Activated CD8-positive, alpha-beta memory T cell treated with anti-CD3 and anti-CD28 coated beads for 24 hours (primary cell): ENCODE measurements around the gene ADRA2B.

ENCODE experiments used
- DNase-seq: peaks from one replicate; pipeline ENCODE4 v3.0.0-alpha.2; 2020

ADRA2B gene

DNA sequence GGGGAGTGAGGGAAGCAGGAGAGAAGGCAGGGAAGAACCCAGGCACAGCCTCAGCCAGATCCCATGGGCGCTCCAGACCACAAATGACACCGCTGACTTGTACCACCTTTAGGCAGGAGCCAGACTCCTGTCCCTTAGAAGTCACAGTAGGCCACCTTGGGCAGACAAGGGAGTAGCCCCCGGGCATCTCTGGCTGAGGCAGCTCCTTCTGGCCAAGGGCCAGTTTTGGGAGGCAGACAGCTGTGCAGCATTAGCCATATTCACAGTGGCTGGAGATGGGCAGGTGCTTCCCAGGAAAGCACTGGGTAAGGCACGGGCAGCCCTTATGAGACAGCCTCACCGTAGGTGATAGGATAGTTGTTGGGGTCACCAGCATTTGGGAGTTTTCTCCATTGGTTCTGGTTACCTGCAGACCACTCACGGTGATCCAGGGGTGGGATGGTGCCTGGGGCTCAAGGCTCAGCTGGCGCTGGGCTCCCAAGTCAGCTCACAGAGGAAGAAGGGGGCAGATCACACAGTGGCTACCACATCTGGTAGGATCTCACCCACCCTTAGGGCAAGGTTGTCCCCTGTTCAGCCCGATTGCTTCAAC is 19.9 kb upstream of the ADRA2B start:
- DNase-seq = no peak

DNA sequence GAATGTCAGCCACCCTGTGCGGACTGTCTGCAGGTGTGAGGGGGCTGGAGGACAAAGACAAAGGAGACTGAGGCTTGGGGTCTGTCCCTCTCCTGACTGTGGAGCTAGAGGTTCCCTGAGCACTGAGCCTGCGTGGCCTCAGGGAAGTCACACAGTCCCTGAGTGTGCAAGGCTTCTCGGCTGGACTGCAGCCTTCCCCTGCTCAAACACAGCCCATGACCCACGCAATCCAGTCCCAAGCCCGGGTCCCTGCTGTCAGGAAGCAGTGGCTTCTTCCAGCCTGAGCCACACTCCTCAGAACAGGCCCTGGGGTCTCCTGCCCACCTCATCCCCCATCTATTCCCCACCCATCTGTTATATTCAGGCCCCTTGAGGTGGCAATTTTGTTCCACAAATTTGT is 19.2 kb upstream of the ADRA2B start:
- DNase-seq = no peak

DNA sequence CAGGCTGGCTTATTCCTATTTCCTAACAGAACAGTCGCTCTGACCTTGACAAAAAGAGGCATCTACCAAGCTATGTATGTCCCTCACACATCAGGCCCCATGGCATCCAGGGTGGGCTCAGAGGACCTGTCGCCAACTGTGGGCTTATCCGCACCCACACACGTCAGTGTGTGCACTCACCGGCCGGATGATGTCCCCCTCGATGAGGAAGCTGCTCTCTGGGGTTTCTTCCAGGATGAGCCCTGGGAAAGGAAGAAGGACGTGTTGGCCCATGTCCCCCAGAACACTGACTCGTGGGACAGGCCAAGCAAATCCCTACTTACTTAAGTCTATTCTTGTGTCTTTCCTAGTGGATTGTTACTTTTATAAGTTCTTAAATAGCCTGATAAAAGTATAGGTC is 18.8 kb upstream of the ADRA2B start:
- no peak for DNase-seq

DNA sequence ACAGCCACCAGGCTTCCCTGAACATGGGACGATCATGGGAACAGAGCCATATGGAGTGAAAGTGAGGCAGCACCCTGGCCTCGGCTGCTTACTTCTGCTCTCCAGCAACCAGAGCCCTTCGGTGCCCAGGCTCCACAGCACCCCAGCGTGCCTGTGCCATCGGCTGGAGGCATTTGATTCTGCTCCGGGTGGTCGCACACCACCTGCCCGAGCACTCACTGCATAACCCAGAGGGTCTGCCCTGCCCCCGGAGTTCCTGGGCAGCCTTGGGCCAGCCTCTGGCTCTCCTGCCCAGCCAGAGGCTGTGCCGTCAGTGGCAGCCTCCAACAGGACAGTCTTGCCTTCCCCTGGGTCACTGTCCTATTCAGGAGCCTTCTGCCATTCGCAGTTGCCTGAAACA is 18.1 kb upstream of the ADRA2B start:
- no peak for DNase-seq

DNA sequence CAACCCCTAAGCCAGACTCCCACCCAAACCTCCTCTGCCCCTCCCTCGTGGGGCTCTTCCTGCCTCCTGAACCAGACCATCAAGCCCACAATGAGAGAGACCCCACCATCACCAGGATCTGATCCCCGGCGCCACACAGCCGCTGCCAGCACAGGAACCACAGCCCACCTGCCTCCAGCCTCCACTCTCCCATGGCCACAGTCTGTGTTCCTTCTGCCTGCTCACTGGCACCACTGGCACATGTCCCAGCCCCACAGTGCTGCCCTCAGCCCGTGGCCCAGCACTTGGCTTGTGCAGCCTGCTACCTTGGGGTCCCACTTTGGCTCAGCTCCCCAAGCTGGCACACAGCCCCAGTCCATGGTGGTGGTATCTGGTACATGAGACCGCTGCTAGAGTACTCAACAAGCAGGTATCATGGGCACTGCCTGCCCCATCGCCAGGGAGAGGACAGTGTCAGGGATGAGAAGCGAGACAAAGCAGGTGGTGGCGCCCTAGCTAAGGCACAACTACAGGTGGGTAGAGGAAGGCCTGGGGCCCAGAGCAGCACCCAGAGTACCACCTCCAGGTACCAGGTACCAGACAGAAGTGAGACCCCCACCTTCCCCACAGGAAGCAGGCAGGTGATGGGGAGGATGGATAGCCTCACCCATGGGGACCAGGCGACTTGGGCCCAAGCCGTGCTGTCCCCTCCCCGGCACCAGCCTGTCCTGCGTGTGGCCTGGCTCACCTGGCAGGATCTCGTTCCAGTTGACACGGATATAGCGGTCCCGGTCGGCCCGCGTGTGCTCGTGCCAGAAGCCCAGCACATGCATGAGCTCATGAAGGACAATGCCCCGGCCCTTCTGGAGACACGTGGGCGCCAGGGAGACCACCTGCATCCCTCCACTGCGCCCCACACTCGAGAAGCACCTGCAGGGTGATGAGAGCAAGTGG is 15.7 kb upstream of the ADRA2B start:
- no peak for DNase-seq

DNA sequence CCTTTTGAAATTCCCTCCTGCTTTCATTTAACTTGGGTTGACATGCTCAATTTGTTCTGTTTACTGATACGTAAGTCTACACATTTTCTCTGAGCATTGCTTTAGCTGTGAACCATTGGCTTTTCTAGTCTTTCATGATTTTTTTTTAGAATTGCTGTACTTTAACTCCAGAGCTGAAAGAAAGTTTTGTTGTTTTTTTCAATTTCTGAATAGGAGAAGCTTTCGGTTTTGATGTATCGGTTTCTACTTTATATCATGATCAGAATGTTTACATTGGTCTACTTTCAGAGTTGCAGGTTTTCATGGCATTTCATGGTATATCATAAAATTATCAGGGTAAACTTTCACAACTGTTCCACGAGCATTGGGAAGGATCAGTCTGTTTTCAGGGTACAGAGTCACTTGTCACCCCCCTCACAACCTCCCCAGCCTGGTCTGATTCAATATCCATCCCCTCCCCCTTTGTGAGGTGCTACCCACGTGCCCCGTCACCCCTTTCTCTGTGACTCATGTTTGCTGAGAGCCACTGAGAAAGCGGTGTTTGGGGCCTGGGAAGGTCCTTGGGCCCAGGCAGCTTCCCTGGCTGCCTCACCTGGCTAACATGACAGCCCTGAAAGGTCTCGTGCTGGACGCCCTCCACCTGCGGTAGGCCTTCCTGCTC is 14.9 kb upstream of the ADRA2B start:
- DNase-seq = peak; percentile 68

DNA sequence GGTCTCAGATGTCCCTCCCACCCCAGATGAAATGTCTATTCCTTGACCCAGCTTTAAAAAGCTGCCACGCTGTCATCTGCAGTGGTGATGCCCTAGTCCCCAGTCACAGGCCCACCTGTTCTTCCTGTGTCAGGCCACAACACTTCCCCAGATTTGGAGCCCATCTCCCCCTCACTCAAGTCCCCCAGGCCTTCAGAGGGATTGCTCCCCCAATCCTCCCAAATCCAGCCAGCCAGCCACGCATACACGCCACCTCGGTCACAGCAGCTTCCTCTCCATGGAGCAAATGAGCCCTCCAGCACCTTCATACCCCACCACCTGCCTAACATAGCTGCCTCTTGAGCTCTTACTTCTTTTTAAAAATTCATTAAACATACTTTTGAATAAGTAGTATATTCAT is 14.1 kb upstream of the ADRA2B start:
- no peak for DNase-seq

DNA sequence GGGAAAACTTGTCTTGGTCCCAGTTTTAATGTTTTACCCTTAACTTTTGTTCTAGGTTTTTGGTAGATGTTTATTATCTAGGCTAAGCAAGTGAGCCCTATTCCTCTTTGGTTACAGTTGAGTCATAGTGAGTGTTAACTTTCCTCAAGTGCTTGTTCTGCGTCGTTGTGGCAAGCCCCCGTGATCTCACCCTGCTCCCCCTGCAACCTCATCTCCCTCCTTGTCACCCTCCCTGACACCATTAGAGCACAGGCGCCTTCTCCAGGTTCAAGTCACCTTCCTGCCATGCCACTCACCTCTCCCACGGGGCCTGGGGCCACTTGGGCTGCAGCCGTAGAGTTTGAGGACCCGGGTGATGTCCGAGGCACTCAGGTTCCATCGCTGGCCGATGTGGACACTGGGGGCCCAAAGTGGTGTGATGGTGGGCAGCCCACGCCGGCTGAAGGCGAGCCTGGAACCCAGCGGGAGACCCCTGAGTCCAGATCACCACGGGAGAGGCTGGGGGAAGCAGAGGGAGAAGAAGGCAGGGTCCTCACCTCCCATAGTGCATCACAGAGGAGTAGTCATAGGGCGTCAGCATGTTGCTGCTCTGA is 13.3 kb upstream of the ADRA2B start:
- no peak for DNase-seq

DNA sequence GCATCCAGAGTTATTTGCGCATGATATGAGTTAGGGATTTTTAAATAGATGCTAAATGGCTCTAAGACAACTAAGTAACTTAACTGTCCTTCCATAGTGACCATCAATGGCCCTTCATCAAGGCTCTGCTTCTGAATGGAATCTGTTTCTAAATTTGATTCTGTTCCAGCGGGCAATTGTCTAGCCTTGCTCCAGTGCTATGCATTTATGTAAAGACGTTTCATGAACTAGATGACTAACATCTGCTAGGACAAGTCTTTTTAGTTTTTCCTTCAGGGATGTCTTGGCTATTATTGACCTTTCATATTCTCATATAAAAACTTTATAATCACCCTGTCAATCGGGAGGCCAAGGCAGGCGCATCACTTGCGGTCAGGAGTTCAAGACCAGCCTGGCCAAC is 12.1 kb upstream of the ADRA2B start:
- DNase-seq = no peak

DNA sequence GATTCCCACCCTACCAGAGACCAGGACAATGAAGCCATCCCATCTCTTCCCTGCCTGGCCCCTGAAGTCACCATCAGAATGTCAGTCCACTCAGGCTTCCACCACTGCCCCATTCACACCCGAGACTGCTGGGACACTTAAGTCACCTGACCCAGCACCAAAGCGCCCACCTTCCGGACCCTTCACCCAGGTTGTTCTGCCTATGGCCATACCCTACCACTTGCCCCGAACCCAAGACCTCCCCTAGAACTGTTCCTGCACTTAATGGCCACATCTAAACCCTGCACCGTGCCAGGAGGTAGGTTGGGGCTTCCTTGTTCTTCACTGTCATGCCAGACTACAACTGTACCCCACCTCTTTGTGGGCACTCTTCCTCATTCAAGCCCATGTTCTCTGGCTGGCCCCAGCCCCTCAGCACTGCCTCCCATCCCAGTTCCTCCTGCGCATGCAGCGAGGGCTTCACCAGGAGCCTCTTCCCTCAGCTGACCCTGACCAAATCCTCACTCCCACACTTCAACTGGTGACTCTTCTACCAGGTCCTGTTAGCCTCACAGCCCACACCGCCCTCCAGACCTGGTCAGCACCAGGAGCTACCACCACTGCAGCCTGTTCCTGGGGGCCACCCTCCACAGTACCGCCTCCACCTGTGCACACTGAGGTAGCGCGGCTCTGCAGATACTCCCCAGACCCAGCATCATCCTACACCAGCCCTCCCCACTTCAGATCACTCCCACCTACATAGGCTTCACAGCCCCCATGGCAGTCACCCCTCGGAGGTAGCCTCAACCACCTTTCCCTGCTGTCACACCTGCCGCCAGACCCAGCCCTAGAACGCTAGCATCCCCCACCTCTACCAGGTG is 8.3 kb upstream of the ADRA2B start:
- DNase-seq = no peak

DNA sequence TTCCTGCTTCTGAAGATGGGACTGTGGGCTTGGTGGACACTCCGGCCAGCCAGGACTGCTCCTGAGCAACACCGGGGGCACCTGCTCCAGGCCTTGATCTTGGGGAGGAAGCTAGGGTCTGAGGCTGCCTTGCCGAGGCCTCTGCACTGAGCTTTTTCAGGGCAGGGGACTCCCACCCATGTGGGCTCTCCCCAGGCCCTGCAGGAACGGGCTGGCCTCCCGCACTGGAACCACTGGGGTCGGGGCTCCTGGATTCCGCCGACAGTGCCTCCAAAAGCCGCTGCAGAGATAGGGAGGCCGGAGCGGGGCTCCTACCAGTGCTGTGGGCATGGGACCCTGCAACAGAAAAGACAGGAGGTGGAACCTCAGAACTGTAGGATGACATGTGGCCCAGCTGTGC is 7.6 kb upstream of the ADRA2B start:
- no peak for DNase-seq

DNA sequence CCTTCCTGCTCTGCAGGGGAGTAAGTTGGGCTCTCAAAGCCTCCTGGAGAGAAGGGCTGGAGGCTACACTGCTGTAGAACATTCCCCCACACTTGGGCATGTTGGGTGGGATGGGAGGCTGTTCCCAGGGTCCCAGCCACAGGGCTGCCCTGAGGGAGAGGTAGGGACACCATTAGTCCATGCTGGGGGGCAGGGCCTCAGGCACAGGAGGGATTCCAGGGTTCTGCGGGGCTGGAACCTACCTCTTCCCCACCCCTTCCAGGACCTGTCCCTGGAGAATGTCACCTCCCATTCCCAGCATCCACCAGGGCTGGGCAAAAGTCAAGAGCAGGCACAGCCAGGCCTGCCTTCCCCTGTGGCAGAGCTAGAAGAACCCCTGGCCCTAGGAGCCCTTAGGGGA is 6.9 kb upstream of the ADRA2B start:
- no peak for DNase-seq

DNA sequence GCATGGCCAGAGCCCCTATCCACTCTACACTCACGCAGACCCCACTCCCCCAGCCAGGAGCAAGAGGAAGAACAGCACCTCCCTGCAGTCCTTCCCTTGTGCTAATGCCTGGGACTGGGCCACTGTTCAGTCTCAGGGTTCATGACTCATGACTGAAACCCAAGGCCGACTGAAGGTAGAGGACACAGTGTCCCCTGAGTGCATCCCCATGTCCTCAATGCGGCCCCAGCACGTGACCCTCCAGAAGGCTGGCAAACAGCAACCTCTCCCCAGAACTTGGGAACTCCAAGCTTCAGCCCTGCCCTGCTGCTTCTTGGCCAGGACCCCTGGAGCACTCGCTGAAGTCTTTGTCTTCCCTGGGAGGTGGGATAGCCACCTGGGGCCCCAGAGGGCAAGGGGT is 6.0 kb upstream of the ADRA2B start:
- DNase-seq = no peak

DNA sequence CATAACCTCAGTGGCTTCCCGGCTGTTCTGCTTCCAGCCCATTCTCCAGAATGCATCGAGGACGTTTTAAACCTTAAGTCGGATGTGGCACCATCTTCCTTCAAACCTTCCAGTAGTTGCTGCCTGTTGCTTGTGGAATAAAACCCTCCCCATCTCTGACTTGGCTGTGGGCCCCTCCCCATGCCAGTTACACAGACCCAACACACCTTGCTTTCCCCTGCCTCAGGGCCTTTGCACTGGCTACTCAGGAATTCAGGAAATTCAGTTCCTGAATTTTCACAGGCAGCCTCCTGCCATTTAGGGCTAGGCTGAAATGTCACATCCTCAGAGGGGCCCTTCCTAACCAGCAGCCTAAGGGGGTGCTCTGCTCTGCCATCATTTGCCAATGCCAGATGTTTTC is 5.0 kb upstream of the ADRA2B start:
- DNase-seq = no peak

DNA sequence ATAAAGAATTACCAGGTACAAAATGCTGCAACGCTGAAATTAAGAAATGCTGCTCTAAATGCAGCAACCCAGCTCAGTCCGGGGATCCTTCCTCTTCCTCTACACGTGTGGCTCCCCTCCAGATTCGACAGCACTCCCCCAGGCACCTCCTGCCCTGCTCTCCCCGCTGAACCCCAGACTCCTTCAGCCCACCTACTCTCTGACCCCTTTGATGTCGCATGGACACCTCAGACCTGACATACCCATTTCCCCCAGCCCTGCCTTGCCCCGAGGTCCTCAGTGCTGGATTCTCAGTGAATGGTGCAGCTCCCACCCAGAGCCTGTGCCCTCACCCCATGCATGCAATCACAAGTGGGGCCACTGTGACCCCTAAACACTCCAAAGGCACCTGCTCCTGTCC is 4.6 kb upstream of the ADRA2B start:
- DNase-seq = no peak

DNA sequence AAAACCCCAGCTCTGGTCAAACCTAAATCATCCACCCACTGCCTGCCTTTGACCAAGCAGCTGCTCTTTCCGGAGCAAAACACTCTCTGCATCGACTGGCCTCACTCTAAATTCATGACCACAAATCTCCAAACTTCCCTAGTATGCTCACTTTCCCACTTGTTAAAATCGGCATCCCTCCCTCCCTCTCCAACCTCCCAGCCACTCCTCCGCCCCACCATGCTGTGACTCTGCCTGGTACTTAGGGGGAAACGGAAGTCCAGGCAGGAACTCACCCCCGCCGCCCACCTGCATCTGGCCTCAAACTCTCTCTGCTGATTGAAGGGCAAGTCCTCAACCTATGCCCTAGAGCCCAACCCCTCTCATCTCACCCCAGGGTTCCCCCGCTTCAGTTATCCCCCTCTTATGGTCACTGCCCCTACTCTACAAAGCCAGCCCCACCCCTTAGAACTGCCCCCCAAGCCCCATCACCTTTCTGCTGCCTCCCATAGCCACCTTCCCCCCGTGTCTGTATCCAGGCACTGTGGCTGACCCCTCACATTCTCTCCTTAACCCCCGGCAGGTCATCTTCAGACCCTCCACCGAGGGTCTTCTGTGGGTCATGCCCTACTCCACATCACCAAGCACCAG is 3.8 kb upstream of the ADRA2B start:
- DNase-seq = no peak

DNA sequence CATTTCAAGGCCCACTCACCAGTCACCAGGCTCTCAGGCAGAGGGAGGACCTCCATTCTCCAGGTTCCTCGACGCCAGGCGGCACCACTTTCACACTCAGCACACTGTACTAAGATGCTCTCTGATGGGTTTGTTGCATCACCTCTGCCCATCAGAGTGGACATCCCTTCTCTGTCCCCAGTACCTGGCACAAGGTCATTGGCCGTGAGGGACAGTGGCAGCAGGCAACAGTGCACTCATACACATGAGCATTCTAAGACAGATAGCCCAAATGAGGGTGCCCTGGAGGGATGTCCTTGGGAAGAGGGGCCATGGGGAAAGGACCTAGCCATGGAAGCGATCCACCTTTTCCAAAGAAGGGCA is 3.0 kb upstream of the ADRA2B start:
- DNase-seq = no peak

DNA sequence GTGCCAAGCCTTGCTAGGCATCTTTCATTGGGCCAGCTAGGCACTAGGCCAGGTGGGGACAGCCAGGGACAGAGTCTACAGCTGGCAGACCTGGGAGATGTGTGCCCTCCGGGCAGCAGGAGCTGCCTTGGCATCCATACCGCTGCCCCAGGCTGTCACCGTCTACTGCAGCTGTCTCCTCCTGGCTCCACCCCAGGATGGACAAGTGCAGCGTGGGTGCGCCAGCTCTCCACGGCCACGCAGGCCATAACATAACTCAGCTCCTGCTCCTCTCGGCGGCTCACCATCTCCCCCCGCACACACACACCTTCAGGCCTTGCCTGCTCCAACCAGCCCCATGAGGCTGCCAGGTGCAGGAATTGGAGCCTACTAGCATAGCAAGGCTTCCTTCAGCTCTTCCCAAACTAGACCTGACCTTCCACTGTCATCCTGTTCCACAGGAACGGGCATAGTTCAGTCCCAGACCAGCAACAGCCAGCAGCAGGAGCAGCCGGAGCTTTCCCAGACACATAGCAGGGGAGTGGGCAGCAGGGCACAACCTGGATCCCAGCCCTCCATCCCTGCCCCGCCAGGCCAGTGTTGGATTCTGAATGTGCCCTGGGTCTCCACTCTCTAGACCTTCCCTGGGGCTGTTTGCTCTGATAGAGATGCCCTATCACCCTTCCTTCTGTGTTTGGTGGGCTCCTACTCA is 2.5 kb upstream of the ADRA2B start:
- DNase-seq = no peak

DNA sequence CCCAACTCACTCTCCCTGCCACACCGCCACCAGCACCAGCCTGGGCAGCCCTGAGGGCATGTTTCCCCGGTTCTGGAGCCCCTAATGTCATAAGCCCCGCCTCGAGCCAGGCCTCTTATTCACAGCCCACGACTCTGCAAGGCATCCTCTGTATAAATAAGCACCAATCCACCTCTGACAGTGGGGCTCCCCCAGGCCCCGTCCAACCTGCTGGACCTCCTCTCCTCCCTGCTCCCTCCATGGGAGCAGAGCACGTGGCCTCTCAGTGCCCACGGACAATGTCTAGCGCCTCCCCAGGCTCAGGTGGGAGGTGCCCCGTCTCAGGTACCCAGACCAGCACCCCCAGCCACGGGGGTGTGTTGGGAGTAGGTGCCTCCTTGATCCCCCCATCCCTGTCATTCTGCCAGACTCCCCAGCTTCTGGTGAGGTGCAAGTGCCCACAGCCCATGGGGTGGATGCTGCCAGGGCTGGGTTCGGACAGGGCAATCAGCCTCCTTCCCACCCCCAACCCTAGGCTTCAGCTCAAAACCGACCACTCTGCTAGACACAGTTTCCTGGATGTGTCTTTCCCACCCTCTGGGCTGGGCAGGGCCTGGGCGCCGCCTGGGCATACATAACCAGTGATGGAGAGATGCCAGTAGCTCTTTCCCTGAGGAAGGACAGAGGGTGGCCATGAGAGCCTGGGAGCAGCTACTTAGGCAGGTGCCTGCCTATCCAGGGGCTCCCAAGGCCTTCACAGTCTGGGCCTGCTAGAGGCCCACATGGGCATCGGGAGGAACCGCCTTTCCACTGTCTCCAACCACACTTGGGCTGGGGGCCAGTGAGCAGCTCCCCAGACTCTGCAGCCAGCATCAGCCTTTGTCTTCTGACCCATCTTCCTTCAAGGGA is 1.6 kb upstream of the ADRA2B start:
- DNase-seq = no peak

DNA sequence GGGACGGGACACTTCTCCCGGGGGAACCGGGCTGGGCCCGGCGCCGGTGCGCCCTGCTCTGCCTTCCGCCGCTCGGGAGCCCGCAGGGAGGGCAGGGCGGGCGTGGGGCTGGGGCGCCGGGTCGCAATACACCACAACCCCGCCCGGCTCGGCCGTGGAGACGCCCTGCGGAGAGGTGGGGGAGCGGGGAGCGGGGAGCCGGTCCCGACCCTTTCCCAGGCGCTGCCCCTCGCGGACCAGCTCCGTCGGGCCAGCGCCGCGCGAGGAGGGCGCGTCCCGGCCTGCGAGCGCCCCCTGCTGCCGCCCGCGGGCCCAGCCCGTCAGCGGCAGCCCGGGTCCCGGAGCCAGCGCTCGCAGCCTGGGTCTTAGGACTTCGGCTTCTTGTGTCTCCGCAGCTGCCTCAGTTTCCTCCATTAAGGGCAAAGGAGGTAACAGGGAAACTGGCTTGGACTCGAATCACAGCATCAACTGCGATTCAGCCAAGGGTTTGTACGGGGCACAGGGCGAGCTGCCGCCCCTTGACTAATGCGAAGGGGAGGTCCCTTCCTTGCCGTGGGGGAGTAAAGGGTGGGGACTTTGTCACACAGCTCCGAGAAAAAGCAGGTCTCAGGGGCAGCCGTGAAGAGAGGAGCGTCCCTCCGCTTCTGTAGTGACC is 635 bp upstream of the ADRA2B start:
- DNase-seq = peak; percentile 90
